GM18505 (cell line): Measurements from ENCODE around the gene WDR27.
"Not testable (repeated sequence)": the region's sequence is repeated elsewhere in the genome, so short reads cannot be mapped to it uniquely, and the experiment has no call there.

ENCODE experiments used
- ATAC-seq: cut with Tn5 transposase; IDR thresholded peaks from one replicate; pipeline ENCODE4 v1.9.1; 2021; ENCODE audit not compliant: unreplicated experiment
- POLR2A ChIP-seq: IDR thresholded peaks from 4 replicates; pipeline ENCODE4 v1.6.1; 2011; ENCODE audit warnings: borderline replicate concordance; ENCODE audit not compliant: insufficient read depth, insufficient read length; ENCODE audit errors: extremely low read depth

WDR27 gene

DNA sequence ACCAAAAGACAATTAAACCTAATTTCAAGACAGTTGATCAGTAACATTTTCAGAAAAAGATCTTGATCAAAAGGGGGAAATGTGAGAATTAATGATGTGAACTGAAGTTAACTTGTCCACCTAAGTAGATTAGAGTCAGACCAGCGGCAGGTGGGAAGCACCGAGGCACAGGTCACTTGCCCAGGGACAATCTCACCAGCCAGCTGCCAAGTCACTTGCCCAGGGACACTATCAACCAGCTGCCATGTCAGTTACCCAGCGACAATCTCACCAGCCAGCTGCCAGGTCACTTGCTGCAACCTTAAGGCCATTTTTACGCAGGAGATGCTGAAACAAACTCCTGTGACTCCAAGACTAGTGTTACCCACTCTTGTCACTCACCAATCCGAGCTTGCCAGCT lies 260.5 kb downstream of the WDR27 start:
- TF ChIP-seq POLR2A = no peak
- ATAC-seq = no peak

DNA sequence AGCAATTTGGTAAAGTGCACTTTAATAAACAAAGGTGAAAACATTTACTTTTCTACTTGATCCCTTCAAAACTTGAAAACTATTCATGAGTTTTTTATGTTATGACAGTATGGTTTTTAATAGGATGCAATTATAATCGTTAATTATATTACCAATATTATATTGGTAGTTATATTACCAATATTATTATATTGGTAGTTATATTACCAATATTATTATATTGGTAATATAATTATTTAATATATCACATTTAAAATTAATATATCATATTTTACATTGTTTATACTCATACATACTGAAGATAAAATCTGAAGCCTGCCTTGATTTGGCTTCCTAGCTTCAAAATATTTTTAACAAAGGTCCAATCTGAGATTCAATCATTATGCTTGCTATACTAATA lies 262.1 kb downstream of the WDR27 start:
- ATAC-seq = no peak

GRCh38 chr6:169434554-169434953 lies 267.3 kb downstream of the WDR27 start:
- not testable (repeated sequence) for ATAC-seq

More for the DNA sequence above, 262.1 kb downstream of the WDR27 start:
- TF ChIP-seq POLR2A = no peak

DNA sequence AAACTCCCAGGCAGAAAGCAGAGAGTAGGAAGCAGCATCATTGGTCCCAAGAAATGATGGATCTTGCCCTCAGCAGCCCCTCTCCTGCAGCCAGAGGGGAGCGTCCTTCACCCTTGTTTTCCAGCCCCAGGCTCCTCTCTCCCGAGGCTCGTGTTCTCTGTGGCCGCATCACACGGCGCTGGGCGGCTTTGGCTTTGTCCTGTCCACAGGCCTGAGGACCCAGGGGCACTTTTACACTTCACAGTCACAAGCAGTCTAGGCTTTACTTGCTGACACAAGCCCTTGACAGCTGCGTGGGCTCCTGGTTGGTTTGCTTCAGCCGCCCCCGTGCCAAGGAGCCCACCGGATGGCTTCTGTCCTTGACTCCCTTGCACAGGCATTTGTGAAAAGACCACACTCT lies 272.8 kb downstream of the WDR27 start:
- ATAC-seq = no peak
- TF ChIP-seq POLR2A = no peak

DNA sequence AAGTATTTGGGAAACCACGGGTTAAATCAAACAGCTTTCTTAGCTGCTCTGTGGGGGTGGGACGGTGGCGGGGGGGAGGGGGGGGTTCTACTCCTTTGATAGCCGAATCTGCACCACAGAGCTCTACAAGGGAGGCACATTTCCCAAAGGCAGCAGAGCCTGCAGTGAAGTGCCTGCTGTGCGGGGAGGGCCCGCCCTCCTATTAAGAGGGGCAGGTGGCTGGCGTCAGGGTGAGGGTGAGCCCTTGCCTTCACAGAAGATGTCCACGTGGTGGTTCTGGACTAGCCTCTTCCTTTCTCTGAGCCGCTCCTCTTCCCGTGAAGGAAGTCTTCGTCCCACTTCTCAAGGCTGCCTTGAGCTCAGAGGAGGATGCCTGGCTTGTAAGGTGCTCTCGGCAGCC lies 273.3 kb downstream of the WDR27 start:
- ATAC-seq = no peak
- TF ChIP-seq POLR2A = no peak

DNA sequence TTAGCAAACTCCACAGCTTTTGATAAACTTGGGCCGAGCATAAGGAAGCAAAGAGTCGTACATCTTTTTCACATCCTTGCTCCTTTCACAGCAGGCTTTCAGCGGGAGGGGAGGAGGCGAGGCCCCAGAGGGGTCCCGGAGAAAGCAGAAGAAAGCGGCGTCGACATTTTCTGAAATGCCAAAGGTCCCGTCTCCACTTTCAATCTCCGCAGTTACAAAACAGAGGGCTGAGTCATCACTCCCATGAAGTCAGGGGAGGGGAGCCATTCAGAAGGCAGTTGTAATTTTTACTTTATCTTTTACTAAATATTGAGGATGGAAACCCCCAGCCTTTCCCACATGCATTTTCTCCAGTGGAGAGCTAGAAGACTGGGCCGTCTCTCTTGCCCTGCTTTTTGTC lies 274.0 kb downstream of the WDR27 start:
- TF ChIP-seq POLR2A = no peak
- ATAC-seq = no peak

- no peak for TF ChIP-seq POLR2A
- no peak for ATAC-seq
These were observed 275.2 kb downstream of the WDR27 start for GRCh38 chr6:169426611-169427010.

DNA sequence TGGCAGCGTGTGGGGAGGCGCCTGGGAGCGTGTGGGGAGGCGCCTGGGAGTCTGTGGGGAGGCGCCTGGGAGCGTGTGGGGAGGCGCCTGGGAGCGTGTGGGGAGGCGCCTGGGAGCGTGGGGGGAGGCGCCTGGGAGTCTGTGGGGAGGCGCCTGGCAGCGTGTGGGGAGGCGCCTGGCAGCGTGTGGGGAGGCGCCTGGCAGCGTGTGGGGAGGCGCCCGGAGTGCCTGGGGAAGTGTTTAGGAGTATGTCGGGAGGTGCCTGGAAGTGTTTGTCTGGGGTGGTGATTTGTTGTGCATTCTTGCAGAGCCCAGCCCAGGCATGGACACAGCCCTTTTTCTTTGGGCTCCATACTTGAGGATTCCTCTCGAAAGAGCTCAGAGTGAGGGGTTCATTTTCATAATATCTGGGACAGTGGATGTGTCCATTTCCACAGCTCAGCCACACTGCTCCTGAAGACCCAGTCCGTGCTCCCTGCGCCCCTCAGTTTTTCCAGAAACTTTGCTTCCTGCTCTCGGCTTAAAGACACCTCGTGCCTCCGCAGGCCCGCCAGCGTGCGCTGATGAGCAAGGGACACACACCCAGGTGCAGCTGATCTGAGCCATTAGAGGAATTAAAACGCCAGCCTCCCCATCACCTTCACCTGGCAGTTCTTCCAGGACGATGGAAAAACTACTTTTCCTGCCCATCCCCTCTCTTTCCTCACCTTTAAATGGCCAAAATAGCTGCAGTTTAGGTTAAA lies 276.0 kb downstream of the WDR27 start:
- no peak for TF ChIP-seq POLR2A

GRCh38 chr6:169424821-169425240 lies 277.0 kb downstream of the WDR27 start:
- ATAC-seq = no peak
- TF ChIP-seq POLR2A = no peak

More for the DNA sequence above, 276.0 kb downstream of the WDR27 start:
- no peak for ATAC-seq

- ATAC-seq = no peak
- TF ChIP-seq POLR2A = no peak
These were observed 277.6 kb downstream of the WDR27 start for GRCh38 chr6:169424149-169424804.

DNA sequence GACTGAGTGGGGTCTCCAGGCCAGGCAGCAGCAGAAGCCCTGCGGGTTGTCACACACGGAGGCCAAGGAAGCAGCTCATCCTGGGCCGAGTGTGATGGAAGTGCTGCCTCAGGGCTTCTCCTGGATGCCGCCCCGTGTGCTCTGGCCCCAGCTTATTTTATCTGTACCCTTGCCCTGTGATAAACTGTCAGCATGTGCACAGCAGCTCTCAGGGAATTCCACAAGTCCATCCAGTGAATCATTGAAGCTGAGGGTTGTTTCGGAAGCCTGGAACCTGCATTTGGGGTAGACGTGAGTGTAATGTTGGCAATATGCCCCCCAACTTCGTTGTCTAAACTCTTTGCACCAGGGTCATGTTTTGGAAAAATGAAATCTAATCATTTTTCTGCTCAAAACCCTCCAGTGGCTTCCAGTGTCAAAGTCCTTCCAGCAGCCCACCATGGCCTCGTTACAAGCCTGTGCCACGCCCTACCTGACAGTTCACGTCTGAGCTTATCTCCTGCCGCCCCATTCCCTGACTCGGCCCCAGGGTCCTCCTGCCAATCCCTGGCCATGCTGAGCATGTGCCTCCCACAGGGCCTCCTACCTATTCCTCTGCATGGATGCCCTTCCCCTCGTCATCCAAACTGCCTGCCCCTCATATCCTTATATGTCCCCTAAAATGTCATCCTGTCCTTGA lies 280.1 kb downstream of the WDR27 start:
- TF ChIP-seq POLR2A = no peak
- ATAC-seq = no peak

DNA sequence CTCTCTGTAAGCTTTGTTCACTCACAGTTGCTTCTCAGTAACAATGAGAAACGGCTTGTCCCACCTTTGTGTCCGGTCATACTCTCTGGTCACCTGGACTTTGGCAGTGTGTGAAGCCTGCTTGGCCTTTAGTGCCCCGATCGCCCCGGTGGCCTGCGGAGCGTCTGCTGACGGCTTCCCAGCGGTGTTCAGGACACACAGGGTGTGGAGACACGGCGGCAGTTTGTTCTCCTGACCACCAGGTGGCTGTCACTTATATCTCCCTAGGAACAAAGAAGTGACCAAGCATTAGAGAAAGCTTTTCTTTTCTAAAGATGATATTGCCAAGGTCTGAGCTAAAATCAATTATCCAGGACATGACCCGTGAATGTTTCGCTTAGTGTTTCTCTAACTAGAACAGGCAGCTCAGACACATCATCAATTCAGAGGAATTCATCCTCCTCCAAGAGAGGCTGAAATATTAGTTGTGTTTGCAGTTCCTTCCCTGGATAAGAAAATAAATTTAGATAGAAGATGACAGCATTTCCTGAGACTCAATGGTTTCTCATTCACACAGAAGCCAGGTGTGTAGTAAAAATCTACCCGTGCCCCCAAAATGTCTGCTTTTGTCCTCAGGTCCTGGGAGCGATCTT lies 280.8 kb downstream of the WDR27 start:
- ATAC-seq = no peak
- no peak for TF ChIP-seq POLR2A

- no peak for TF ChIP-seq POLR2A
- ATAC-seq = no peak
These were observed 284.7 kb downstream of the WDR27 start for GRCh38 chr6:169417101-169417500.

GRCh38 chr6:169416249-169416648 lies 285.6 kb downstream of the WDR27 start:
- TF ChIP-seq POLR2A = no peak
- ATAC-seq = no peak

GRCh38 chr6:169415179-169415578 lies 286.6 kb downstream of the WDR27 start:
- no peak for ATAC-seq
- no peak for TF ChIP-seq POLR2A
